HG03520 (cell line): ENCODE measurements around the gene DCLK2.
"Not testable (repeated sequence)": the region's sequence is repeated elsewhere in the genome, so short reads cannot be mapped to it uniquely, and the experiment has no call there.

Experiments
- ATAC-seq: cut with Tn5 transposase; IDR thresholded peaks from one replicate; pipeline ENCODE4 v1.9.1; 2021; ENCODE audit warnings: mild to moderate bottlenecking, moderate library complexity; ENCODE audit not compliant: unreplicated experiment

DCLK2 gene

GRCh38 chr4:150197256-150197655, 119.0 kb downstream of the DCLK2 start:
- not testable (repeated sequence) for ATAC-seq

GRCh38 chr4:150199056-150199455, 120.8 kb downstream of the DCLK2 start:
- ATAC-seq = no peak

GRCh38 chr4:150205016-150205415, 126.8 kb downstream of the DCLK2 start:
- no peak for ATAC-seq

GRCh38 chr4:150206265-150206664, 128.0 kb downstream of the DCLK2 start:
- ATAC-seq = no peak

GRCh38 chr4:150206954-150207353, 128.7 kb downstream of the DCLK2 start:
- ATAC-seq = no peak

GRCh38 chr4:150207871-150208270, 129.6 kb downstream of the DCLK2 start:
- ATAC-seq = no peak

GRCh38 chr4:150209140-150209829, 131.0 kb downstream of the DCLK2 start:
- peak; percentile 45 for ATAC-seq

GRCh38 chr4:150211016-150211415, 132.8 kb downstream of the DCLK2 start:
- no peak for ATAC-seq

- no peak for ATAC-seq
Measured at GRCh38 chr4:150211799-150212445, 133.7 kb downstream of the DCLK2 start.

- no peak for ATAC-seq
Measured at GRCh38 chr4:150212485-150212884, 134.2 kb downstream of the DCLK2 start.

- no peak for ATAC-seq
Measured at GRCh38 chr4:150212927-150213326, 134.7 kb downstream of the DCLK2 start.

- no peak for ATAC-seq
Measured at GRCh38 chr4:150215601-150216000, 137.4 kb downstream of the DCLK2 start.

- ATAC-seq = no peak
Measured at GRCh38 chr4:150216726-150217125, 138.5 kb downstream of the DCLK2 start.

GRCh38 chr4:150217192-150217591, 138.9 kb downstream of the DCLK2 start:
- ATAC-seq = no peak

- ATAC-seq = no peak
Measured at GRCh38 chr4:150217808-150218207, 139.6 kb downstream of the DCLK2 start.

GRCh38 chr4:150218447-150218846, 140.2 kb downstream of the DCLK2 start:
- no peak for ATAC-seq

GRCh38 chr4:150219841-150220240, 141.6 kb downstream of the DCLK2 start:
- ATAC-seq = no peak

GRCh38 chr4:150224896-150225591, 146.8 kb downstream of the DCLK2 start:
- no peak for ATAC-seq

- no peak for ATAC-seq
Measured at GRCh38 chr4:150229520-150229919, 151.3 kb downstream of the DCLK2 start.

GRCh38 chr4:150230561-150230960, 152.3 kb downstream of the DCLK2 start:
- ATAC-seq = no peak

- ATAC-seq = no peak
Measured at GRCh38 chr4:150231107-150231770, 153.0 kb downstream of the DCLK2 start.
